Measurements from ENCODE around the gene SIRT1. TPM values are rescaled to one million over a fixed set of nuclear protein-coding genes. Genes with fewer than 3 reads are reported as not detected.

SIRT1 gene
- total RNA-seq, 1 experiment from 2014 or later, result 22.8 TPM

DNA sequence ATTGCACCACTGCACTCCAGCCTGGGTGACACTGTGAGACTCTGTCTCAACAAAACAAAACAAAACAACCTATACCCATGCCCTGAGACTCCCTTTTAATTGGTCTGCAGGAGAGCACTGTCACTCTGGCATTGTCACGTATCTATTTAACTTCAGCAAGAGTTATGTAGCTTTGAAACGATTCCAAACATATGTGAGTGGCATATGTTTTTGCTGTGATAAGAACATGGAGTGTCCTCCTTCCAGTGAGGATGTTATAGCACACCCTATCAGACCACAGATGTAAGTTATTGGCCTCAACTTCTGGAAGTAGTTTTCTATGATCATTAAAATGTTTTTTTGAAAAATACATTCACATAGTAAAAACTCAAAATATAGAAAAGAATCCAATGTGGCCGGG lies 30.9 kb upstream of the SIRT1 start:
- no TSS peak for BruUV-seq (replicated peaks)
- ChIA-PET POLR2A (no interaction called here), RAD21 (ENCODE audit: low non-redundant PET in 1 of 2, low total read pairs in 2 of 2, uncharacterized antibody in 2 of 2, unreplicated experiment in 2 of 2) (no interaction called here), CTCF (interaction anchor here (2.2 kb wide), 1 partner anchor 359 kb away, joined by 5 read pairs; no protein-coding TSS in a partner anchor)
- Histone ChIP-seq H3K9me2 (ENCODE audit: insufficient read depth) (no peaks in the 10 kb centered on the region), H3K9ac (ENCODE audit: low read length) (no peak overlapping the region), H4K20me1 (ENCODE audit: insufficient read depth) (no peaks in the 10 kb centered on the region), H3K27me3 (ENCODE audit: insufficient read depth, low read length) (no peaks in the 10 kb centered on the region), H3K36me3 (ENCODE audit: control insufficient read depth in 1 of 2, insufficient read depth in 2 of 2, low read length in 2 of 2) (no peaks in the 10 kb centered on the region), H3K79me2 (ENCODE audit: insufficient read depth, low read length) (no peaks in the 10 kb centered on the region), H3K27ac (ENCODE audit: low read depth, low read length) (no peak overlapping the region), H3K9me3 (ENCODE audit: control insufficient read depth in 1 of 2, insufficient read depth in 1 of 2, low read depth in 1 of 2, low read length in 2 of 2) (no peaks in the 10 kb centered on the region), H3K4me1 (ENCODE audit: control insufficient read depth in 1 of 2, insufficient read depth in 2 of 2, low read length in 2 of 2) (0 out of 4 replicates have a peak, but pooled peaks cover 0 to 2% of the 10 kb centered on the region in 2 experiments), H3K4me3 (replicated peaks in 1 of 2; ENCODE audit: low read depth in 1 of 2, low read length in 2 of 2) (no peak overlapping the region), H3K4me2 (ENCODE audit: low read length) (no peak overlapping the region), H2AFZ (ENCODE audit: low read depth, low read length, poor library complexity, severe bottlenecking) (no peak overlapping the region)
- ATAC-seq (no peak), DNase-seq (ENCODE audit: low read depth, low spot score) (no peak)
- intact Hi-C loops (cut with micrococcal nuclease), result loop anchor here (10.0 kb wide), 1 partner anchor 481 kb away; the partner anchor contains the start of genes HNRNPH3 and PBLD
- no peak for TF ChIP-seq YY1 (IDR thresholded peaks at IDR 0.05; ENCODE audit: extremely low read depth, insufficient replicate concordance, low read depth, low read length)
- TF ChIP-seq, protein P1, sequence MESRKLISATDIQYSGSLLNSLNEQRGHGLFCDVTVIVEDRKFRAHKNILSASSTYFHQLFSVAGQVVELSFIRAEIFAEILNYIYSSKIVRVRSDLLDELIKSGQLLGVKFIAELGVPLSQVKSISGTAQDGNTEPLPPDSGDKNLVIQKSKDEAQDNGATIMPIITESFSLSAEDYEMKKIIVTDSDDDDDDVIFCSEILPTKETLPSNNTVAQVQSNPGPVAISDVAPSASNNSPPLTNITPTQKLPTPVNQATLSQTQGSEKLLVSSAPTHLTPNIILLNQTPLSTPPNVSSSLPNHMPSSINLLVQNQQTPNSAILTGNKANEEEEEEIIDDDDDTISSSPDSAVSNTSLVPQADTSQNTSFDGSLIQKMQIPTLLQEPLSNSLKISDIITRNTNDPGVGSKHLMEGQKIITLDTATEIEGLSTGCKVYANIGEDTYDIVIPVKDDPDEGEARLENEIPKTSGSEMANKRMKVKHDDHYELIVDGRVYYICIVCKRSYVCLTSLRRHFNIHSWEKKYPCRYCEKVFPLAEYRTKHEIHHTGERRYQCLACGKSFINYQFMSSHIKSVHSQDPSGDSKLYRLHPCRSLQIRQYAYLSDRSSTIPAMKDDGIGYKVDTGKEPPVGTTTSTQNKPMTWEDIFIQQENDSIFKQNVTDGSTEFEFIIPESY (IDR thresholded peaks at IDR 0.05; ENCODE audit: extremely low read depth, insufficient replicate concordance, low read length), result no peak
- no peak for TF ChIP-seq ZFX (IDR thresholded peaks at IDR 0.05)
- TF ChIP-seq JUND (IDR thresholded peaks at IDR 0.05), result no peak
- no peak for TF ChIP-seq EZH2phosphoT487 (IDR thresholded peaks at IDR 0.05; ENCODE audit: borderline replicate concordance)
- no peak for TF ChIP-seq CTCF (IDR thresholded peaks at IDR 0.05 in 2 of 3, conservative IDR thresholded peaks at IDR 0.05 in 1 of 3; ENCODE audit: borderline replicate concordance in 1 of 3, insufficient read depth in 1 of 3, low read depth in 2 of 3, low read length in 2 of 3)
- TF ChIP-seq ATF3 (IDR thresholded peaks at IDR 0.05), result no peak
- no peak for TF ChIP-seq CEBPB (IDR thresholded peaks at IDR 0.05; ENCODE audit: low read depth)
- TF ChIP-seq EZH2 (IDR thresholded peaks at IDR 0.05), result no peak
- no peak for TF ChIP-seq SRF (IDR thresholded peaks at IDR 0.05; ENCODE audit: low read depth)
- no peak for TF ChIP-seq SIN3A (IDR thresholded peaks at IDR 0.05; ENCODE audit: low read depth)

Data from HCT116 (cell line).